ENCODE measurements around the gene ROGDI. TPM values are rescaled to one million over a fixed set of nuclear protein-coding genes. Genes with fewer than 3 reads are reported as not detected.
A peak's percentile ranks its signal among the peaks of the same experiment; 100 is the strongest.

Gene ROGDI
- total and polyA plus RNA-seq, 9 of the 15 experiments (the other 6 are each of a cell fraction or from before 2014, with no cell fraction given) = 0.97 to 37.3 (median 16.5) TPM

GRCh38 chr16:4846901-4847773 is 44.7 kb upstream of the ROGDI start, which contains the start of the genes GLYR1 and UBN1 (continued):
- TF ChIP-seq ZHX1 (conservative IDR thresholded peaks at IDR 0.05; ENCODE audit: low read length) (no peak), MAZ (CRISPR knock-in tag; conservative IDR thresholded peaks at IDR 0.05 in 1 of 2, IDR thresholded peaks at IDR 0.05 in 1 of 2) (peak; percentile 97 to 99), HDAC3 (IDR thresholded peaks at IDR 0.05; ENCODE audit: borderline replicate concordance, partially characterized antibody) (no peak), FOSL1 (tag; conservative IDR thresholded peaks at IDR 0.05) (peak; percentile 51), KHSRP (IDR thresholded peaks at IDR 0.05) (no peak; the same call in 1 of the 2 replicates), SMAD2 (IDR thresholded peaks at IDR 0.05; ENCODE audit: low read depth, low read length) (no peak), ZNF280B (CRISPR knock-in tag; IDR thresholded peaks at IDR 0.05) (no peak), L3MBTL2 (IDR thresholded peaks at IDR 0.05) (peak; percentile 88), ZNF41 (CRISPR knock-in tag; conservative IDR thresholded peaks at IDR 0.05) (no peak), ZNF444 (CRISPR knock-in tag; IDR thresholded peaks at IDR 0.05) (no peak), ZBTB49 (CRISPR knock-in tag; IDR thresholded peaks at IDR 0.05; ENCODE audit: borderline replicate concordance) (no peak), TEAD4 (IDR thresholded peaks at IDR 0.05; ENCODE audit: low read length) (no peak), TEAD4 (CRISPR knock-in tag; IDR thresholded peaks at IDR 0.05; ENCODE audit: borderline replicate concordance) (no peak), SIN3B (IDR thresholded peaks at IDR 0.05; ENCODE audit: low read depth) (peak; percentile 97), KLF6 (CRISPR knock-in tag; IDR thresholded peaks at IDR 0.05; ENCODE audit: borderline replicate concordance) (no peak), HNRNPUL1 (IDR thresholded peaks at IDR 0.05; ENCODE audit: low read length) (no peak), NR2C1 (IDR thresholded peaks at IDR 0.05) (no peak), NR2C1 (tag; IDR thresholded peaks at IDR 0.05) (no peak), ZNF133 (CRISPR knock-in tag; IDR thresholded peaks at IDR 0.05) (no peak), SP1 (CRISPR knock-in tag; IDR thresholded peaks at IDR 0.05) (peak; percentile 65)

All from K562 (cell line).